CD8-positive, alpha-beta memory T cell (primary cell): ENCODE data around the gene LYPD1. TPM values are rescaled to one million over a fixed set of nuclear protein-coding genes. Genes with fewer than 3 reads are reported as not detected.

ENCODE experiments used
- CTCF ChIA-PET: fragments of 350-600 bp; sonication (Branson Sonifier 250); formaldehyde crosslinking; loops from one replicate; lab custom pipeline; 2021; ENCODE audit warnings: antibody characterized with exemption; lab: Charles Lee
- POLR2A ChIA-PET: fragments of 350-600 bp; sonication (Branson Sonifier 250); formaldehyde crosslinking; loops from one replicate; lab custom pipeline; 2021; ENCODE audit warnings: antibody characterized with exemption; lab: Charles Lee
- DNase-seq, 5 donors: peaks; one replicate each; pipeline versions ENCODE4 v3.0.0 to v3.0.0-alpha.2; 2020 to 2022; ENCODE audit warnings: mixed read lengths in 1 of 5
- H3K27ac ChIP-seq: one replicate; pipeline ENCODE4 v1.7.0; 2013; ENCODE audit warnings: low read depth, mild to moderate bottlenecking, low read length, moderate library complexity
- H3K27me3 ChIP-seq: 2 replicates; pipeline ENCODE4 v1.7.0; 2013; ENCODE audit warnings: low read length, mild to moderate bottlenecking; ENCODE audit not compliant: insufficient read depth, poor library complexity, severe bottlenecking
- H3K36me3 ChIP-seq: 2 replicates; pipeline ENCODE4 v1.7.0; 2013; ENCODE audit warnings: mild to moderate bottlenecking, low read length, moderate library complexity; ENCODE audit not compliant: insufficient read depth
- H3K4me1 ChIP-seq: 2 replicates; pipeline ENCODE4 v1.7.0; 2013; ENCODE audit warnings: mild to moderate bottlenecking, low read length, moderate library complexity; ENCODE audit not compliant: insufficient read depth
- H3K4me3 ChIP-seq: 2 replicates; pipeline ENCODE4 v1.7.0; 2013; ENCODE audit warnings: mild to moderate bottlenecking, low read length
- H3K9me3 ChIP-seq: 2 replicates; pipeline ENCODE4 v1.7.0; 2013; ENCODE audit warnings: mild to moderate bottlenecking, low read length
- H3K27ac Mint-ChIP-seq, 8 donors: one replicate each; pipeline ENCODE4 v1.8.0; 2020 to 2021; ENCODE audit warnings: mixed read lengths in 8 of 8, mild to moderate bottlenecking in 6 of 8, inconsistent platforms in 3 of 8, moderate library complexity in 3 of 8
- H3K27me3 Mint-ChIP-seq, 2 donors: one replicate each; pipeline ENCODE4 v1.8.0; 2020 to 2021; ENCODE audit warnings: mixed read lengths in 2 of 2, mild to moderate bottlenecking in 1 of 2, moderate library complexity in 1 of 2
- H3K36me3 Mint-ChIP-seq, 3 donors: one replicate each; pipeline ENCODE4 v1.8.0; 2020 to 2021; ENCODE audit warnings: mixed read lengths in 3 of 3, inconsistent platforms in 1 of 3, mild to moderate bottlenecking in 1 of 3
- H3K4me1 Mint-ChIP-seq, 3 donors: one replicate each; pipeline ENCODE4 v1.8.0; 2020 to 2021; ENCODE audit warnings: mixed read lengths in 3 of 3, inconsistent platforms in 1 of 3, mild to moderate bottlenecking in 1 of 3
- H3K4me3 Mint-ChIP-seq, 7 donors: one replicate each; pipeline ENCODE4 v1.8.0; 2020 to 2021; ENCODE audit warnings: mixed read lengths in 7 of 7, mild to moderate bottlenecking in 6 of 7, moderate library complexity in 4 of 7, inconsistent platforms in 2 of 7
- H3K9me3 Mint-ChIP-seq, 5 donors: one replicate each; pipeline ENCODE4 v1.8.0; 2020 to 2022; ENCODE audit warnings: mixed read lengths in 5 of 5, mild to moderate bottlenecking in 3 of 5, moderate library complexity in 2 of 5, inconsistent platforms in 1 of 5
- polyA plus RNA-seq: library from polyadenylated mRNA; unstranded; fragments of 300-500 nt; fragmentation: Illumina TruSeq; gene quantifications from one replicate; pipeline ENCODE4 v1.2.3, GENCODE V29; 2021
- total RNA-seq, 2 experiments: library from RNA; stranded (reverse); gene quantifications; one replicate each; pipeline ENCODE4 v1.2.3, GENCODE V29; 2021

Gene LYPD1
- total and polyA plus RNA-seq, 3 experiments from 2014 or later: not detected

DNA sequence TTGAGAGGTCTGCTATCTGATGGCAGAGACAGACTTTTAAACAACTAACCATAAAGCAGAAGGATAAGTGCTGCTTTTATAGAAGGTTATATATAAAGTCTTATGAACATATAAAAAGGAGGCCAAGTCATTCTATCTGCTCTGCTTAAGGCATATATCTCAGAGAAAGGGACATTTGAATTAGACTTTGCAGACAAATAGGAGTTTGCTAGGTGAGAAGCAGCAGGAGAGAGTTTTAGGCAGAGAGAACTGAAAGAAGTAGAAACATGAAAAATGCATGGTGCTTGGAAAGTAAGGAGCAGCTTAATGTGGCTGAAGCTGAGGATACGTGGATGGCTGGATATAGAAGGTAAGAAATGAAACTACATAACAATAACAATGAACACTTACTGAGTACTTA lies 65.4 kb downstream of the LYPD1 start:
- Histone ChIP-seq H3K4me1 (no peaks in the 10 kb centered on the region), H3K4me3 (no peak overlapping the region), H3K27me3 (no peaks in the 10 kb centered on the region), H3K36me3 (no peaks in the 10 kb centered on the region), H3K9me3 (no peaks in the 10 kb centered on the region), H3K27ac (no peak overlapping the region)
- Mint-ChIP-seq H3K4me3 (no peak overlapping the region), H3K27me3 (no peaks in the 10 kb centered on the region), H3K27ac (no peak overlapping the region), H3K36me3 (no peaks in the 10 kb centered on the region), H3K9me3 (peaks cover 0 to 6% (median under 1%) of the 10 kb centered on the region in 5 donors), H3K4me1 (no peaks in the 10 kb centered on the region)
- CTCF ChIA-PET: no interaction called here
- DNase-seq: no peak
- POLR2A ChIA-PET: no interaction called here

DNA sequence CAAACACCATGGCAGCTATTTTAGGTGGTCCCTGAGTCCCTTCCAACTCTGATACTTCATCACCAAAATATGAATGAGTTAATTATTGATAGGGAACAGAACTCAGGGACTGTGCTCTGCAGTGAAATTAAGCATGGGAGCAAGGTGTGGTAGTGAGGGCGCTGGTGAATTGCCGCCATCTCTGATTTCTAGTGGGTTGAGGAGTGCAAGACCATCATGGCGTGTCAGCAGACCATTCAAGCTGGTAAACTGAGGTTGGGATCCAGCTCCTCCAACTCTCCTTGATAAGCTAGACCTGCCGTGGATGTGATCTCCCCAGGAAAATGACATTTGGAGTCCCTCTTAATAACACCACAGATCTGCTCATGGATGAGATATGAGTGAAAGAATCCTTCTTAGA lies 70.4 kb downstream of the LYPD1 start:
- no peaks in the 10 kb centered on the region for H3K4me1 Mint-ChIP-seq
- Histone ChIP-seq H3K27me3 (no peaks in the 10 kb centered on the region), H3K4me3 (no peak overlapping the region), H3K27ac (no peak overlapping the region), H3K36me3 (no peaks in the 10 kb centered on the region), H3K4me1 (no peaks in the 10 kb centered on the region), H3K9me3 (no peaks in the 10 kb centered on the region)
- H3K9me3 Mint-ChIP-seq: peaks cover 0 to 13% (median 6%) of the 10 kb centered on the region in 5 donors
- ChIA-PET CTCF (no interaction called here), POLR2A (no interaction called here)
- H3K4me3 Mint-ChIP-seq: no peak overlapping the region
- H3K36me3 Mint-ChIP-seq: no peaks in the 10 kb centered on the region
- H3K27me3 Mint-ChIP-seq: peaks cover 0 to 2% of the 10 kb centered on the region in 2 donors
- DNase-seq: no peak
- H3K27ac Mint-ChIP-seq: no peak overlapping the region

GRCh38 chr2:132598536-132598935 lies 71.5 kb downstream of the LYPD1 start:
- no peaks in the 10 kb centered on the region for H3K36me3 ChIP-seq
- Mint-ChIP-seq H3K27ac (no peak overlapping the region), H3K9me3 (peaks cover 0 to 13% (median 6%) of the 10 kb centered on the region in 5 donors), H3K27me3 (peaks cover 0 to 2% of the 10 kb centered on the region in 2 donors), H3K4me1 (no peaks in the 10 kb centered on the region), H3K36me3 (no peaks in the 10 kb centered on the region), H3K4me3 (no peak overlapping the region)
- no peaks in the 10 kb centered on the region for H3K27me3 ChIP-seq
- ChIA-PET CTCF (no interaction called here), POLR2A (no interaction called here)
- no peaks in the 10 kb centered on the region for H3K9me3 ChIP-seq
- no peak overlapping the region for H3K27ac ChIP-seq
- no peak for DNase-seq
- H3K4me1 ChIP-seq: no peaks in the 10 kb centered on the region
- no peak overlapping the region for H3K4me3 ChIP-seq

GRCh38 chr2:132597831-132598230 lies 72.2 kb downstream of the LYPD1 start:
- CTCF ChIA-PET: no interaction called here
- Mint-ChIP-seq H3K4me1 (no peaks in the 10 kb centered on the region), H3K9me3 (peaks cover 0 to 13% (median 6%) of the 10 kb centered on the region in 5 donors), H3K27ac (no peak overlapping the region), H3K27me3 (peaks cover 0 to 4% of the 10 kb centered on the region in 2 donors), H3K36me3 (no peaks in the 10 kb centered on the region), H3K4me3 (no peak overlapping the region)
- no peaks in the 10 kb centered on the region for H3K36me3 ChIP-seq
- H3K9me3 ChIP-seq: no peaks in the 10 kb centered on the region
- no peak overlapping the region for H3K27ac ChIP-seq
- no peaks in the 10 kb centered on the region for H3K27me3 ChIP-seq
- POLR2A ChIA-PET: no interaction called here
- no peaks in the 10 kb centered on the region for H3K4me1 ChIP-seq
- H3K4me3 ChIP-seq: no peak overlapping the region
- no peak for DNase-seq

DNA sequence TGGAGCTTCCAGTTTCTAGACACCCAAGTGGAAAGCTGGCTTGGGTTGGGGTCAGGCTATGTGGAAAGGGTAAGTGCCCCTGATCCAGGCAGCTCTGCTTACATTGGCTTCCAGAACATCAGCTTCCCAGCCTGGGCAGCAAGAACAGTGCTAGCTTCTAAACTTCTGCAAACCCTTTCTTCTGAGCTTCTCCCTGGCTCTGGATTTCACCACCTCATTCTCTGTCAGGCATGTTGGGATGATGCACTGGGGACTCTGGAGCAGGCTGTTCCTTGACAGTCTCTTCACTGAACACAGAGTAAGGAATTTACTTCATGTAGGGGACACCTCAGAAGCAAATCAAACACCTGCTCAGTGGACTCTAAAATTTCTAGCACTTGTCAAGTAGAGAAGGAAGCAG lies 72.8 kb downstream of the LYPD1 start:
- no peak overlapping the region for H3K4me3 Mint-ChIP-seq
- Histone ChIP-seq H3K9me3 (no peaks in the 10 kb centered on the region), H3K36me3 (no peaks in the 10 kb centered on the region), H3K27me3 (no peaks in the 10 kb centered on the region), H3K27ac (no peak overlapping the region), H3K4me1 (no peaks in the 10 kb centered on the region), H3K4me3 (no peak overlapping the region)
- peaks cover 0 to 13% (median 6%) of the 10 kb centered on the region in 5 donors for H3K9me3 Mint-ChIP-seq
- POLR2A ChIA-PET: no interaction called here
- no peaks in the 10 kb centered on the region for H3K4me1 Mint-ChIP-seq
- no peaks in the 10 kb centered on the region for H3K36me3 Mint-ChIP-seq
- CTCF ChIA-PET: no interaction called here
- H3K27ac Mint-ChIP-seq: no peak overlapping the region
- DNase-seq: no peak
- peaks cover 0 to 4% of the 10 kb centered on the region in 2 donors for H3K27me3 Mint-ChIP-seq

- Mint-ChIP-seq H3K4me3 (no peak overlapping the region), H3K27me3 (peaks cover 0 to 4% of the 10 kb centered on the region in 2 donors), H3K4me1 (no peaks in the 10 kb centered on the region), H3K36me3 (no peaks in the 10 kb centered on the region), H3K9me3 (peaks cover 0 to 12% (median 6%) of the 10 kb centered on the region in 5 donors), H3K27ac (no peak overlapping the region)
- ChIA-PET CTCF (no interaction called here), POLR2A (no interaction called here)
- Histone ChIP-seq H3K27ac (no peak overlapping the region), H3K4me3 (no peak overlapping the region), H3K9me3 (no peaks in the 10 kb centered on the region), H3K36me3 (no peaks in the 10 kb centered on the region), H3K27me3 (no peaks in the 10 kb centered on the region), H3K4me1 (no peaks in the 10 kb centered on the region)
- DNase-seq: no peak
These were observed 74.3 kb downstream of the LYPD1 start for GRCh38 chr2:132595693-132596092.

DNA sequence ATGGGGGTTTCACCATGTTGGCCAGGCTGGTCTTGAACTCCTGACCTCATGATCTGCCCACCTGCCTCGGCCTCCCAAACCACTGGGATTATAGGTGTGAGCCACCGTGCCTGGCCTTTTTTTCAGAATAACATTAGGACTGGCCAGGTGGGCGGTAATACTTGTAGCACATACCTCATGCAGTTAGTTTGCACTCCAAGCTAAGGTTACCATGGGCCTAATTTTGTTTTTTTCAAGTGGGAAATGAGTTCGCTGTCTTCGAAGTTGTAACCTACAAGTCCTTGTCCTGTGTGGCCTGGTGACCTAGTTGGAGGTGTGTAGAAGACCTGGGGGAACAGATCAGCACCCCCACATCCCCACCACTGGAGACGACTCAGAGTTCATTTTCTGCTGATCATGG lies 74.8 kb downstream of the LYPD1 start:
- peaks cover 0 to 13% (median 6%) of the 10 kb centered on the region in 5 donors for H3K9me3 Mint-ChIP-seq
- Histone ChIP-seq H3K4me3 (no peak overlapping the region), H3K36me3 (no peaks in the 10 kb centered on the region), H3K27me3 (no peaks in the 10 kb centered on the region), H3K9me3 (no peaks in the 10 kb centered on the region), H3K4me1 (no peaks in the 10 kb centered on the region), H3K27ac (no peak overlapping the region)
- no peak for DNase-seq
- POLR2A ChIA-PET: no interaction called here
- no peaks in the 10 kb centered on the region for H3K36me3 Mint-ChIP-seq
- no peak overlapping the region for H3K4me3 Mint-ChIP-seq
- H3K27me3 Mint-ChIP-seq: peaks cover 0 to 4% of the 10 kb centered on the region in 2 donors
- H3K27ac Mint-ChIP-seq: no peak overlapping the region
- no peaks in the 10 kb centered on the region for H3K4me1 Mint-ChIP-seq
- CTCF ChIA-PET: no interaction called here
